ENCODE measurements around the gene TNK1.

GRCh38 chr17:7408252-7408727 lies 27.4 kb downstream of the TNK1 start:
- no peak for TF ChIP-seq CEBPB (IDR thresholded peaks at IDR 0.05; ENCODE audit: low read depth)
- TF ChIP-seq CTCF (IDR thresholded peaks at IDR 0.05 in 2 of 3, conservative IDR thresholded peaks at IDR 0.05 in 1 of 3; ENCODE audit: borderline replicate concordance in 1 of 3, insufficient read depth in 1 of 3, low read depth in 2 of 3, low read length in 2 of 3) = no peak
- no peak for TF ChIP-seq REST (IDR thresholded peaks at IDR 0.05; ENCODE audit: low read depth)
- no peak for TF ChIP-seq RAD21 (IDR thresholded peaks at IDR 0.05; ENCODE audit: low read depth)
- no peak for TF ChIP-seq POLR2AphosphoS5 (IDR thresholded peaks at IDR 0.05; ENCODE audit: low read depth, low read length)
- TF ChIP-seq SIN3A (IDR thresholded peaks at IDR 0.05; ENCODE audit: low read depth) = no peak
- TF ChIP-seq POLR2A (IDR thresholded peaks at IDR 0.05; ENCODE audit: borderline replicate concordance, extremely low read depth, insufficient read depth, insufficient read length) = no peak
- TF ChIP-seq SP1 (IDR thresholded peaks at IDR 0.05; ENCODE audit: low read depth) = no peak
- no peak for TF ChIP-seq EGR1 (IDR thresholded peaks at IDR 0.05; ENCODE audit: low read depth)
- no peak for TF ChIP-seq SRF (IDR thresholded peaks at IDR 0.05; ENCODE audit: low read depth)
- no peak for TF ChIP-seq EZH2phosphoT487 (IDR thresholded peaks at IDR 0.05; ENCODE audit: borderline replicate concordance)
- TF ChIP-seq EZH2 (IDR thresholded peaks at IDR 0.05) = no peak

All from HCT116 (cell line).